Nephron (organoid): ENCODE results near the gene CEP83.
"Not testable (repeated sequence)": the region's sequence is repeated elsewhere in the genome, so short reads cannot be mapped to it uniquely, and the experiment has no call there.

Experiments
- H3K27ac Mint-ChIP-seq, 3 experiments: 2 replicates each; pipeline ENCODE4 v1.8.0; 2020; ENCODE audit warnings: mixed read lengths in 3 of 3, mild to moderate bottlenecking in 2 of 3, moderate library complexity in 1 of 3
- H3K27me3 Mint-ChIP-seq: 2 replicates; pipeline ENCODE4 v1.8.0; 2021; ENCODE audit warnings: low read depth, mild to moderate bottlenecking, moderate library complexity, mixed read lengths
- H3K36me3 Mint-ChIP-seq: 2 replicates; pipeline ENCODE4 v1.8.0; 2020; ENCODE audit warnings: low read depth, mixed read lengths
- H3K4me1 Mint-ChIP-seq: 2 replicates; pipeline ENCODE4 v1.8.0; 2020; ENCODE audit warnings: mixed read lengths
- H3K4me3 Mint-ChIP-seq, 3 experiments: 2 replicates each; pipeline ENCODE4 v1.8.0; 2020; ENCODE audit warnings: mild to moderate bottlenecking in 3 of 3, mixed read lengths in 3 of 3, moderate library complexity in 2 of 3
- H3K9me3 Mint-ChIP-seq: 2 replicates; pipeline ENCODE4 v1.8.0; 2020; ENCODE audit warnings: mixed read lengths
- CTCF ChIP-seq, 3 experiments: fragments of 200-600 bp; sonication (generic); IDR thresholded peaks; one replicate each; pipeline ENCODE4 v1.5.0; 2021; ENCODE audit warnings: antibody characterized with exemption in 3 of 3; ENCODE audit not compliant: unreplicated experiment in 3 of 3

CEP83 gene

GRCh38 chr12:94318181-94318580 lies 141.5 kb downstream of the CEP83 start:
- Mint-ChIP-seq H3K9me3 (peaks cover 55% of the 10 kb centered on the region), H3K27me3 (no peaks in the 10 kb centered on the region), H3K36me3 (peaks cover 78% of the 10 kb centered on the region), H3K4me1 (no peaks in the 10 kb centered on the region), H3K4me3 (no peak overlapping the region), H3K27ac (no peak overlapping the region)
- no peak for TF ChIP-seq CTCF (IDR thresholded peaks at IDR 0.05; ENCODE audit: unreplicated experiment in 3 of 3)

DNA sequence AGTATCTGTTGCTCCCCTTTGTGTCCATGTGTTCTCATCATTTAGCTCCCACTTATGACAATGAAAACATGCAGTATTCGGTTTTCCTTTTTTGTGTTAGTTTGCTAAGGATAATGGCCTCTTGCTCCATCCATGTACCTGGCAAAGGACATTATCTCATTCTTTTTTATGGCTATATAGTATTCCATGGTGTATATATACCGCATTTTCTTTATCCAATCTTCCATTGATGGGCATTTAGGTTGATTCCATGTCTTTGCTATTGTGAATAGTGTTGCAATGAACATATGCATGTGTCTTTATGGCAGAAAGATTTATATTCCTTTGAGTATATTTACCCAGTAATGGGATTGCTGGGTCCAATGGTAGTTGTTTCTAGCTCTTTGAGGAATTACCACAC lies 143.1 kb downstream of the CEP83 start:
- not testable (repeated sequence) for H3K4me1 Mint-ChIP-seq, H3K27me3 Mint-ChIP-seq, H3K27ac Mint-ChIP-seq, H3K4me3 Mint-ChIP-seq
- Mint-ChIP-seq H3K9me3 (peaks cover 53% of the 10 kb centered on the region), H3K36me3 (peaks cover 69% of the 10 kb centered on the region)

DNA sequence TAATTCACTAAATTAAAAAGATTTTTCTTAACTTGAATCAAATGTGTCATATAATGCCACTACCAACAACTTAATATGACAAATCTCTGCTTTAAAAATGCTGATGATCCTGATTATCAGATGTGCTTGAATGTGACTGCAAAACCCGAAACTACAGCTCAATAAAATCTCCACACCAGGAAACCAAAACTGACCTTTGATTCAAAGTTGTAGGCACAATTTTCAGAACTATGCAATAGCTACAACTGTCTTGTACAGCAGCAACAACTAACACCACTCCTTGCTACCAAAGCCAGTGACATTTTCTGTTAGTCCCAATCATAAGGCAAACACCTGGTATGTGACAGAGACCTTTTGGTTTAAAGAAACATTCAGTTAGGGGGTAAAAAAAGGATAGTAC lies 147.3 kb downstream of the CEP83 start:
- peaks cover 12% of the 10 kb centered on the region for H3K9me3 Mint-ChIP-seq
- H3K27me3 Mint-ChIP-seq: no peaks in the 10 kb centered on the region
- peaks cover 47% of the 10 kb centered on the region for H3K36me3 Mint-ChIP-seq
- H3K27ac Mint-ChIP-seq: no peak overlapping the region
- no peaks in the 10 kb centered on the region for H3K4me1 Mint-ChIP-seq
- no peak overlapping the region for H3K4me3 Mint-ChIP-seq
- no peak for TF ChIP-seq CTCF (IDR thresholded peaks at IDR 0.05; ENCODE audit: unreplicated experiment in 3 of 3)

DNA sequence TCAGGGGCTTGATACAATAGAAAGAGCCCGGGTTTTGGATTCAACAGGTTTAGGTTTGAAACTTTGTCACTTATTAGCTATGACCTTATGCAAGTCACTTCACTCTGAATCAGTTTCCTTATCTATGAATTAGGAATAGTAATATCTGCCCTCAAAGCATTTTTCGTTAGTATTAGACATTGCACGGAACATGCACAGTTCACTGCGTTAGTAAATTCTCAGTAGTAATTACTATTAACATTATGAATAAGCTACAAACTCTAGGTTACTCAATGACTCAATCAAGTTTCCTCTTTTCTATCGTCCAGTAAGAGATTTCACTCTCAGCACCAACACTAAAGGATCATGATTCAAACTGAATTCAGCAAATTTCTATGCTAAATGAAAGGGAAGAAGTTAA lies 150.3 kb downstream of the CEP83 start:
- H3K36me3 Mint-ChIP-seq: peaks cover 48% of the 10 kb centered on the region
- H3K27ac Mint-ChIP-seq: no peak overlapping the region
- H3K9me3 Mint-ChIP-seq: peaks cover 3% of the 10 kb centered on the region

DNA sequence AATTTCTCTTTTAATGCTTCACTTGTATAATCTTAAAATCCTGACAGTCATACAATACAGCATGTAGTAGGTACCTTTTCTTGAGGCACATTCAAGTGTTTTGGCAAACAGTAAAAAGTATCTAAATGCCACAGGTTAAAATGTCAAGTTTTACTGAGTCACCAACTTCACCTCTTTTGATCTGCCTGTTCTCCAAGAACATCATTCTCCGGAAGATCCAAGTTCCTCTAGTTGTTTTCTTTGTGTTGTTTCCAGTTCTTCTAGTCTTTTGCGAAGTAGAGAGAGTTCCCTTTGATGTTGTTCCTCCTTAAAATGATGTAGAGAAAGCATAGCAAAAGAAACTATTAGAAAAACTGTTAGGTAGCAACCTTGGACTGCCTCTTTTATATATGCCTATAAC lies 151.1 kb downstream of the CEP83 start:
- Mint-ChIP-seq H3K4me1 (no peaks in the 10 kb centered on the region), H3K27me3 (no peaks in the 10 kb centered on the region), H3K36me3 (peaks cover 46% of the 10 kb centered on the region), H3K4me3 (no peak overlapping the region), H3K9me3 (no peaks in the 10 kb centered on the region), H3K27ac (no peak overlapping the region)
- no peak for TF ChIP-seq CTCF (IDR thresholded peaks at IDR 0.05; ENCODE audit: unreplicated experiment in 3 of 3)

More for the DNA sequence above, 150.3 kb downstream of the CEP83 start:
- TF ChIP-seq CTCF (IDR thresholded peaks at IDR 0.05; ENCODE audit: unreplicated experiment in 3 of 3): no peak
- no peak overlapping the region for H3K4me3 Mint-ChIP-seq
- no peaks in the 10 kb centered on the region for H3K27me3 Mint-ChIP-seq
- H3K4me1 Mint-ChIP-seq: no peaks in the 10 kb centered on the region

DNA sequence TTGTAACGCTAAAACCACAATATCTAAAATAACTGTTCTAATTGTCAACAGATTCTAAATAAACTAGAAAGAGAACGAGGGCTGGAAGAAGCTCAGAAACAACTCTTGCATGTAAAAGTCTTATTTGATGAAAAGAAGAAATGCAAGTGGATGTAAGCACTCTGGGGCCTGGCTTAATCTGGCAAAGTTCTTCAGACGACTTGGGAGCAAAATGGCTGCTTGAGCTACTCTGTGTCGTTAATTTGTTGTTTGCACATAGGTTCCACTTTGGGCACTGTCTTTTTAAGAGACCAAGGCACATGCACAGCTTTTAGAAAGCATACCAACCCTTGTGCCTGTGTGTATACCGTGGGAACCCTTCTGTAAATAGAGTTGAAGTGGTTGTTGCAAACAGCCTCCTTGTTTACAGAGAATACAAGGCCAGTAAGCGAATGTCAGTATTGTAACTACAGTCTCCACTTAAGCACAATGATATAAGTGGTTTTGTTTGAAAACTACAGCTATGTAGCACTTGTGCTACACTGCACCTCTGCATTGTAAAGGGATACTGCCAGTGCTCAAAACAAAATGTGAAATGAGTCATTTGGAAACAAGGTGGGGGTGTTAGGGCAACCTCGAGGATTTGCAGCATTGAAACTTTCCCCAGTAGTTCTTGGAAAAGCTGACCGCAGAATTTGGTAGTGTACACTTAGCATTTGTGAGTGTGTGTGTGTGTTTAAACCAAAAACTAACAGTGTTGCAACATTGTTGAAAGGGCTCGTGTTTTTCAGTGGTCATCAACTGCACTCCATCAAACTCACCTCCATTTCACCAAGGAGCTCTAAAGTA lies 154.3 kb downstream of the CEP83 start:
- no peak overlapping the region for H3K4me3 Mint-ChIP-seq
- no peak overlapping the region for H3K27ac Mint-ChIP-seq
- TF ChIP-seq CTCF (IDR thresholded peaks at IDR 0.05; ENCODE audit: unreplicated experiment in 3 of 3): no peak

More for the DNA sequence above, 154.3 kb downstream of the CEP83 start:
- Mint-ChIP-seq H3K9me3 (no peaks in the 10 kb centered on the region), H3K36me3 (peaks cover 50% of the 10 kb centered on the region), H3K4me1 (no peaks in the 10 kb centered on the region), H3K27me3 (no peaks in the 10 kb centered on the region)
